VCaP (cell line): ENCODE measurements around the gene PIERCE2.
A peak's percentile ranks its signal among the peaks of the same experiment; 100 is the strongest.
"Not testable (repeated sequence)": the region's sequence is repeated elsewhere in the genome, so short reads cannot be mapped to it uniquely, and the experiment has no call there.

Experiments used
- H3K27ac ChIP-seq: fragments of 450-650 bp; 2 replicates; pipeline ENCODE4 v1.5.1; 2017
- TF ChIP-seq, protein P1 (sequence below): fragments of 450-650 bp; conservative IDR thresholded peaks from 2 replicates; pipeline ENCODE4 v1.5.1; 2017; ENCODE audit warnings: mild to moderate bottlenecking, moderate library complexity

Gene PIERCE2

DNA sequence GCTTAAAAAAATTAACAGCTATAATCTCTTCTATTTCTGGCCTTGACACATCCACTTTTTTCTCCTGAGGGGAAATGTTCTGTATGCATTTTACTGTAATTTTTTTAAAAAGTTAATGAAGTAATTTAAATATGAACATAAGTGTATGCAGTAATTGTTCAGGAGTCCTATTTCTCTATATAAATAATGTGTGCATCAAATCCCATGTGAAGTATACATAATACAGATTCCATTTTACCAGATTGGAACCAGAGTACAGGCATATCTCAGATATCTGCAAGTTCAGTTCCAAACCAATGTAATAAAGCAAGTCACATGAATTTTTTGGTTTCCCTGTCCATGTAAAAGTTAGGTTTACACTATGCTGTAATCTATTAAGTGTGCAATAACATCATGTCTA lies 26.7 kb upstream of the PIERCE2 start:
- TF ChIP-seq, protein P1, sequence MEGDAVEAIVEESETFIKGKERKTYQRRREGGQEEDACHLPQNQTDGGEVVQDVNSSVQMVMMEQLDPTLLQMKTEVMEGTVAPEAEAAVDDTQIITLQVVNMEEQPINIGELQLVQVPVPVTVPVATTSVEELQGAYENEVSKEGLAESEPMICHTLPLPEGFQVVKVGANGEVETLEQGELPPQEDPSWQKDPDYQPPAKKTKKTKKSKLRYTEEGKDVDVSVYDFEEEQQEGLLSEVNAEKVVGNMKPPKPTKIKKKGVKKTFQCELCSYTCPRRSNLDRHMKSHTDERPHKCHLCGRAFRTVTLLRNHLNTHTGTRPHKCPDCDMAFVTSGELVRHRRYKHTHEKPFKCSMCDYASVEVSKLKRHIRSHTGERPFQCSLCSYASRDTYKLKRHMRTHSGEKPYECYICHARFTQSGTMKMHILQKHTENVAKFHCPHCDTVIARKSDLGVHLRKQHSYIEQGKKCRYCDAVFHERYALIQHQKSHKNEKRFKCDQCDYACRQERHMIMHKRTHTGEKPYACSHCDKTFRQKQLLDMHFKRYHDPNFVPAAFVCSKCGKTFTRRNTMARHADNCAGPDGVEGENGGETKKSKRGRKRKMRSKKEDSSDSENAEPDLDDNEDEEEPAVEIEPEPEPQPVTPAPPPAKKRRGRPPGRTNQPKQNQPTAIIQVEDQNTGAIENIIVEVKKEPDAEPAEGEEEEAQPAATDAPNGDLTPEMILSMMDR: no peak
- no peak overlapping the region for H3K27ac ChIP-seq

DNA sequence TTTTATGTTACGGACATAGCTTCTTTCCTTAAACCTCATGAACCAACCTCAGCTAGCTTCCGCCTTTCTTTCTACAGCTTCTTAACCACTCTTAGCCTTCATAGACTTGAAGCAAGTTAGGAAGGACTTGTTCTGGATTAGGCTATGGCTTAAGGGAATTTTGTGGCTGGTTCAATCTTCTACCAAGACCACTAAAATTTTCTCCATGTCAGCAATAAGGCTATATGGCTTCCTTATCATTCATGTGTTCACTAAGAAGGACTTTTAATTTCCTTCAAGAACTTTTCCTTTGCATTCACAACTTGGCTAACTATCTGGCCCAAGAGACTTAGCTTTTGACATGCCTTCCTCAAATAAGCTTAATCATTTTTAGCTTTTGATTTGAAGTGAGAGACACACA lies 24.6 kb upstream of the PIERCE2 start:
- no peak overlapping the region for H3K27ac ChIP-seq
- TF ChIP-seq, protein P1: no peak

DNA sequence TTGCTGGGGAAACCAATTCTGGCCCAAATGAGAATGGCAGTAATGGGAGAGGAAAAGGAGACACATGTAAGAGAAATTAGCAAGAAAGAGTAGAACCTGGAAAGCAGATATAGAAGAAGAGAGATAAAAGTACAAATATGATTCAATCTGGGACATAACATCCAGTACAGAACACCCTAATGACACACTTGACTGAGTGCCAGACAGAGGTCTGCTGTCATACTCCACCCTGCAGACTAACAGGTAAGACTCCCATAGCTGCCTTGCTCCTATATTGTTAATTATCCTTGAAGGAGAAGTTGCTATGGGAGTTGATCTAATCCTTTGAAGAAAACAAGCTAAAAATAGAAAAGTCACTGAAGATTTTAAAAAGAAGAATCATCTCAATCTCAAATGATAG lies 21.3 kb upstream of the PIERCE2 start:
- no peak overlapping the region for H3K27ac ChIP-seq
- TF ChIP-seq, protein P1: no peak

DNA sequence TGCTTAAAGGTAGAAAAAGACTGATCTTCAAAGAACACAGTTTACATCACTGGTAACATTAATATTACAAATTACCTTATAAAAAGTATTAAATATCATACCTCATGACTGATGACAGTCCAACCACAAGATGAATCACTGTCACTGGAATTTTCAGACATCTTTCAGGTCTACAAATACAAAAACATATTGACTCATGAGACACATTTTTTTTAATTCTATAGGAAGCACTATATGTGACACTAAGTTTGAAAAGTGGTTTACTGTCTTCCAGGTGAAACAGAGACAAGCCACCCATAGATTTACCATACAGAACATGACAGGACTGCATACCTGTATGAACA lies 19.1 kb upstream of the PIERCE2 start:
- TF ChIP-seq, protein P1: no peak
- no peak overlapping the region for H3K27ac ChIP-seq

DNA sequence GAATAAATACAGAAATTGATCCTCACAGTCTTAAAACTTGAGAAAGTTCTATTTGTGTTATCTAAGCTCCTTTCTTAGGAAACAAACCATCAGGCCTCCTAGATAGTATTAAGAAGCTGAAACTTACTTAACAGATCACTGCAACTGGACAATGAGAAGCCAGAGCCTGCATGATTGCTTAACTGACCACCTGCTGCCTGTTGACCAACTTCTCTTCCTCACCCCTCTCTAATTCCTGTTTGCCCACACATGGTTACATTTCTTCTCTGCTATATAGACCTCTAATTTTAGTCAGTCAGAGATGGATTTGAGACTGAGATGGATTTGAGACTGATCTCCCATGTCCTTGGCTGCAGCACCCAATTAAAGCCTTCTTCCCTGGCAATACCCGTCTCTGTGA lies 13.6 kb upstream of the PIERCE2 start:
- peak overlapping the region; percentile 79 for H3K27ac ChIP-seq
- TF ChIP-seq, protein P1: no peak

DNA sequence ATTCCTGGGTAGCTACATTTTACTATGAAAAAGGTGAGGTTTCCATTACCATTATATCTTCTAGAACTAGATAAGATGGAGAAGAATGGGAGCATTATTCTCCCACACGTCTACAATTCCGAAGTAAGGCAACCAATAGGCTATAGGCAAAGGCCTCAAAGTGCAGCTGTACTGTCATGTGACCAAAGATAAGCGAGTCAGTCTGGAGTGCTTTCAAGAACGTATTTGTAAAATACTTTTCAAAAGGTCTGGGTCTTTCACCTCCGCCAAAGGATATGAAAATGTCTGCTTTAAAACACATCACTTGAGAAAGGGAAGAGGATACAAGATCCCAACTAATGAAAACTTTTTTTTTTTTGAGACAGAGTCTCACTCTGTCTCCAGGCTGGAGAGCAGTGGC lies 10.1 kb upstream of the PIERCE2 start:
- H3K27ac ChIP-seq: no peak overlapping the region
- TF ChIP-seq, protein P1: no peak

DNA sequence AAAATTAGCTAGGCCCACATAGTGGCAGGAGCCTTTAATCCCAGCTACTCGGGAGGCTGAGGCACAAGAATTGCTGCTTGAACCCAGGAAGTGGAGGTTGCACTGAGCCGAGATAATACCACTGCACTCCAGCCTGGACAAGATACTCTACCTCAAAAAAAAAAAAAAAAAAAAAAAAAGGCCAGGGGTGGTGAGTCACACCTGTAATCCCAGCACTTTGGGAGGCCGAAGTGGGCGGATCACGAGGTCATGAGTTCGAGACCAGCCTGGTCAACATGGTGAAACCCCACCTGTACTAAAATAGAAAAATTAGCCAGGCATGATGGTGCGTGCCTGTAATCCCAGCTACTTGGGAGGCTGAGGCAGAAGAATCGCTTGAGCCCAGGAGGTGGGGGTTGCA lies 8.2 kb upstream of the PIERCE2 start:
- H3K27ac ChIP-seq: not testable (repeated sequence)

DNA sequence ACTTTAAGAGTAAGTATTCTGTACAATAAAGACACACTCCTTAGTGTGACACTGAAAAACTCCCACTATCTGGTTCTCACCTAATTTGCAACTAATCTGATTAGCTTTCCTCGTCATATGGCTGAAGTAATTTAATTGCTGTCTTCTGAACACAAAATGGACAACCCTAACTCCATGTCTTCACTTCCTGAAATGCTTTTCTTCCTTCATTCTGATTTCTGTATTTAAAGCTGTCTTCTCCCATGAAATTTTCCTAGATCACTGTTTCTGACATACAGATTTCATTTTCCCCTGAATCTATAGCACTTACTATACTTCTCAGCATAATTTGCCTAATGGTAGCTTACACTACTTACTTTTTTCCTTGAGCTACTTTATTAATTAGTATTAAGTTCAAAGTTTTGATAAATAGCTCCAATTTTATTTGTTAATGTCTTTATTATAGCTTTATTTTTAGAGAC lies 6.5 kb upstream of the PIERCE2 start:
- TF ChIP-seq, protein P1: no peak
- no peak overlapping the region for H3K27ac ChIP-seq
